MCF 10A (cell line): ENCODE results near the gene SLC9A3. TPM values are rescaled to one million over a fixed set of nuclear protein-coding genes. Genes with fewer than 3 reads are reported as not detected.

Experiments used
- BruUV-seq: library from RNA; stranded (reverse); fragments of 400-500 nt; replicated peaks from 2 replicates; lab custom pipeline; 2021; lab: Mats Ljungman, UMichigan
- CTCF ChIA-PET: fragments of 300-600 bp; sonication (Branson Sonifier 250); formaldehyde crosslinking; extraction: SDS; loops from one replicate; lab custom pipeline; 2021; ENCODE audit warnings: antibody characterized with exemption, inconsistent platforms; lab: Yijun Ruan, JAX
- POLR2A ChIA-PET: fragments of 300-600, 350-650 bp; sonication (Branson Sonifier 250); formaldehyde crosslinking; extraction: SDS; loops from one replicate; lab custom pipeline; 2020; ENCODE audit warnings: antibody characterized with exemption, inconsistent platforms; lab: Yijun Ruan, JAX
- DNase-seq: peaks from one replicate; pipeline ENCODE4 v3.0.0-alpha.2; 2018; ENCODE audit not compliant: unreplicated experiment
- H3K27ac Mint-ChIP-seq: one replicate; pipeline ENCODE4 v1.8.0; 2022; ENCODE audit warnings: mild to moderate bottlenecking, low read depth, mixed read lengths; ENCODE audit not compliant: unreplicated experiment
- H3K27me3 Mint-ChIP-seq: one replicate; pipeline ENCODE4 v1.8.0; 2022; ENCODE audit warnings: mixed read lengths; ENCODE audit not compliant: insufficient read depth, unreplicated experiment
- H3K36me3 Mint-ChIP-seq: one replicate; pipeline ENCODE4 v1.8.0; 2022; ENCODE audit warnings: mild to moderate bottlenecking, moderate library complexity, mixed read lengths; ENCODE audit not compliant: insufficient read depth, unreplicated experiment
- H3K4me1 Mint-ChIP-seq: one replicate; pipeline ENCODE4 v1.8.0; 2022; ENCODE audit warnings: mixed read lengths; ENCODE audit not compliant: insufficient read depth, unreplicated experiment
- H3K4me3 Mint-ChIP-seq: one replicate; pipeline ENCODE4 v1.8.0; 2022; ENCODE audit warnings: mild to moderate bottlenecking, moderate library complexity, mixed read lengths; ENCODE audit not compliant: unreplicated experiment
- H3K9me3 Mint-ChIP-seq: one replicate; pipeline ENCODE4 v1.8.0; 2022; ENCODE audit warnings: mixed read lengths; ENCODE audit not compliant: unreplicated experiment
- CTCF ChIP-seq: fragments of 200-600 bp; IDR thresholded peaks from one replicate; pipeline ENCODE4 v1.8.0; 2022; ENCODE audit warnings: antibody characterized with exemption, mild to moderate bottlenecking; ENCODE audit not compliant: unreplicated experiment
- intact Hi-C: fragments of 100-400 bp; cut with micrococcal nuclease; formaldehyde crosslinking; loops from 2 replicates; pipeline ENCODE4 v1.14.1; 2022
- total RNA-seq: library from RNA; stranded (reverse); gene quantifications from 2 replicates; pipeline ENCODE4 v1.2.3, GENCODE V29; 2022

SLC9A3 gene
- total RNA-seq, 1 experiment from 2014 or later: 1.0 TPM

- no peak for TF ChIP-seq CTCF
- DNase-seq: no peak
- Mint-ChIP-seq H3K4me3 (no peak overlapping the region), H3K9me3 (no peaks in the 10 kb centered on the region), H3K27ac (peak overlapping the region; percentile 65), H3K4me1 (peaks cover 19% of the 10 kb centered on the region), H3K27me3 (no peaks in the 10 kb centered on the region), H3K36me3 (peaks cover 64% of the 10 kb centered on the region)
- no TSS peak for BruUV-seq
- intact Hi-C loops: no loop called here
- ChIA-PET POLR2A (interaction anchor here (1.1 to 3.8 kb wide), 2 partner anchors 10 to 12 kb away, joined by 6 to 14 read pairs; no protein-coding TSS in a partner anchor), CTCF (interaction anchor here (0.9 kb wide), 1 partner anchor 13 kb away, joined by 3 read pairs; no protein-coding TSS in a partner anchor)
Measured at GRCh38 chr5:460273-460625, 64.0 kb downstream of the SLC9A3 start.

GRCh38 chr5:459562-460272, 64.5 kb downstream of the SLC9A3 start:
- peak overlapping the region; percentile 65 for H3K27ac Mint-ChIP-seq
- POLR2A ChIA-PET: interaction anchor here (1.1 to 3.8 kb wide), 3 partner anchors 10 to 13 kb away, joined by 6 to 14 read pairs (median 7); no protein-coding TSS in a partner anchor
- no TSS peak for BruUV-seq
- no peaks in the 10 kb centered on the region for H3K27me3 Mint-ChIP-seq
- intact Hi-C loops: no loop called here
- no peak for DNase-seq
- TF ChIP-seq CTCF: no peak
- H3K4me3 Mint-ChIP-seq: no peak overlapping the region
- H3K4me1 Mint-ChIP-seq: peaks cover 19% of the 10 kb centered on the region
- peaks cover 69% of the 10 kb centered on the region for H3K36me3 Mint-ChIP-seq
- H3K9me3 Mint-ChIP-seq: no peaks in the 10 kb centered on the region
- CTCF ChIA-PET: interaction anchor here (0.7 to 0.9 kb wide), 2 partner anchors 13 to 14 kb away, joined by 3 read pairs; no protein-coding TSS in a partner anchor

- Mint-ChIP-seq H3K4me3 (peak overlapping the region; percentile 11), H3K36me3 (peaks cover 72% of the 10 kb centered on the region), H3K27ac (peak overlapping the region; percentile 65), H3K27me3 (no peaks in the 10 kb centered on the region), H3K4me1 (peaks cover 26% of the 10 kb centered on the region), H3K9me3 (no peaks in the 10 kb centered on the region)
- no TSS peak for BruUV-seq
- POLR2A ChIA-PET: interaction anchor here (0.6 to 3.8 kb wide), 6 partner anchors 11 to 434 kb away, joined by 3 to 14 read pairs (median 4); partner anchors contain the start of genes BRD9 and TRIP13
- DNase-seq: peak; percentile 78
- CTCF ChIA-PET: interaction anchor here (0.7 kb wide), 2 partner anchors 12 to 78 kb away, joined by 3 read pairs; no protein-coding TSS in a partner anchor
- no peak for TF ChIP-seq CTCF
- intact Hi-C loops: no loop called here
Measured at GRCh38 chr5:458547-459353, 65.5 kb downstream of the SLC9A3 start.
